ENCODE results near the gene HLA-B. TPM values are rescaled to one million over a fixed set of nuclear protein-coding genes. Genes with fewer than 3 reads are reported as not detected.
A peak's percentile ranks its signal among the peaks of the same experiment; 100 is the strongest.
"Not testable (repeated sequence)": the region's sequence is repeated elsewhere in the genome, so short reads cannot be mapped to it uniquely, and the experiment has no call there.

Gene HLA-B
- total RNA-seq, 1 donor from 2014 or later: 29.5 TPM

DNA sequence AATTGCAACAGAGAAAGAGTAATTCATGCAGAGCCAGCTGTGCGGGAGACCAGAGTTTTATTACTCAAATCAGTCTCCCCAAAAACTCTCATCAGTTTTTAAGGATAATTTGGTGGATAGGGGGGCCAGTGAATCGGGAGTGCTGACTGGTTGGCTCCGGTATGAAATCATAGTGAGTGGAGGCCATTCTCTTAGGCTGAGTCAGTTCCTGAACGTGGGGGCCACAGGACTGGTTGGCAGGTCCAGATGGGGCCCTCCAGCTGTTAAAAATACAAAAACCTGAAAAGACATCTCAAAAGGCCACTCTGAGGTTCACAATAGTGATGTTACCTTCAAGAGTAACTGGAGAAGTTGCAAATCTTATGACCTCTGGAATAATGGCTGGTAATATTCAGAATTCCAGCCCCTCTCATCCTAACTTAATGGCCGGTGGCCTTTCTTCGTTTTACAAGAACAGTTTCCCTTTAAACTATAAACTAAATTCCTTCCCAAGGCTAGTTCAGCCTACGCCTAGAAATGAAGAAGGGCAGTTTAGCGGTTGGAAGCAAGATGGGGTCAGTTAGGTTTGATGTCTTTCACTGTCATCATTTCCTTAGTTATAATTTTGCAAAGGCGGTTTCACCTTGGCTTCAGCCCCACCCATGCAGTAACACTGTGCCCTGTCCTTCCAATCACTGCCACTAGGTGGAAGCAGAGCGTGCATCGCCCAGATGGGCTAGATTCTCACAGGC is 39.6 kb upstream of the HLA-B start:
- Mint-ChIP-seq H3K4me3 (peak overlapping the region; percentile 81), H3K4me1 (peaks cover 28% of the 10 kb centered on the region), H3K9me3 (no peaks in the 10 kb centered on the region), H3K36me3 (ENCODE audit: low read depth) (no peaks in the 10 kb centered on the region), H3K27ac (ENCODE audit: unreplicated experiment) (no peak overlapping the region), H3K27me3 (ENCODE audit: low read depth) (peaks cover 15% of the 10 kb centered on the region)
- DNase-seq (ENCODE audit: low read depth, low spot score): peak; percentile 86
- TF ChIP-seq, protein P1, sequence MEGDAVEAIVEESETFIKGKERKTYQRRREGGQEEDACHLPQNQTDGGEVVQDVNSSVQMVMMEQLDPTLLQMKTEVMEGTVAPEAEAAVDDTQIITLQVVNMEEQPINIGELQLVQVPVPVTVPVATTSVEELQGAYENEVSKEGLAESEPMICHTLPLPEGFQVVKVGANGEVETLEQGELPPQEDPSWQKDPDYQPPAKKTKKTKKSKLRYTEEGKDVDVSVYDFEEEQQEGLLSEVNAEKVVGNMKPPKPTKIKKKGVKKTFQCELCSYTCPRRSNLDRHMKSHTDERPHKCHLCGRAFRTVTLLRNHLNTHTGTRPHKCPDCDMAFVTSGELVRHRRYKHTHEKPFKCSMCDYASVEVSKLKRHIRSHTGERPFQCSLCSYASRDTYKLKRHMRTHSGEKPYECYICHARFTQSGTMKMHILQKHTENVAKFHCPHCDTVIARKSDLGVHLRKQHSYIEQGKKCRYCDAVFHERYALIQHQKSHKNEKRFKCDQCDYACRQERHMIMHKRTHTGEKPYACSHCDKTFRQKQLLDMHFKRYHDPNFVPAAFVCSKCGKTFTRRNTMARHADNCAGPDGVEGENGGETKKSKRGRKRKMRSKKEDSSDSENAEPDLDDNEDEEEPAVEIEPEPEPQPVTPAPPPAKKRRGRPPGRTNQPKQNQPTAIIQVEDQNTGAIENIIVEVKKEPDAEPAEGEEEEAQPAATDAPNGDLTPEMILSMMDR (conservative IDR thresholded peaks at IDR 0.05): peak; percentile 77

DNA sequence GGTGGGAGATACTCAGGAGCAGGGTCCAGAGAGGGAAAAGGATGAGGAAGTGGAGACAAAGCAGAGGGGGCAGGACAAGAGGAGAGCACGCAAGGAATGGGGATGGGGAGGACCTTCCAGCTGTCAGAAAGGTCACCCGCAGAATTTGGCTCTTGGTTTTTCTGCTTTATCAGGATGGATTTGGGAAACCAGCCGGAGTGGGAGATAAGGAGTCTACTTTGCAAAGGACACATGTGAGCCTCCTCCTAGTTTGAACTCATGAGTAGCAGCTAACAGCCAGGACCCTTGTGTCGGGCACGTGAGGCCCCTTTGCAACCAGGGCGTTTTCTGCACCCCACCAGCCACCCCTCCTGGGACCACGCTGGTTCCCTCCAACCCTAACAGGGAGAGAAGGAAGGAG is 38.9 kb upstream of the HLA-B start:
- DNase-seq (ENCODE audit: low read depth, low spot score): no peak
- H3K9me3 Mint-ChIP-seq: no peaks in the 10 kb centered on the region
- TF ChIP-seq, protein P1 (conservative IDR thresholded peaks at IDR 0.05): no peak
- peaks cover 9% of the 10 kb centered on the region for H3K27me3 Mint-ChIP-seq (ENCODE audit: low read depth)
- no peak overlapping the region for H3K27ac Mint-ChIP-seq (ENCODE audit: unreplicated experiment)
- H3K4me3 Mint-ChIP-seq: no peak overlapping the region
- no peaks in the 10 kb centered on the region for H3K36me3 Mint-ChIP-seq (ENCODE audit: low read depth)
- peaks cover 21% of the 10 kb centered on the region for H3K4me1 Mint-ChIP-seq

DNA sequence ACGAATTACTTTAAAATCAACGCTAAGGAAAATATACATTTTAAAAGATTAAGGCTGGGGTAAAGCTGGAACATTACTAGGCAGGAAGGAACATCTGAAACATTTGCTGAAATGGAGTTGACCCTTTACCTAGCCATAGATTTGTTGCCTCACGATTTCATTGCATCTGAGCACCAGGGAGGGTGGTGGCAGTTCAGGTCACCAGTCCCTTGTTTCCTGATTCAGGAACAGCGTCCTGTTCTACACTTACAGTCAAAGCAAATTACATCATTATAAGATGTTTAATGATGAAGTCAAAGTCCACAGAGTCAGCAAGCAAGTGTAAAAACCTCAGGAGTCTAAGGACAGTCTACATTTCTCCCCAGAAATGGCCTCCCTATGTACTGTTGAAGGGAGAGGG is 37.4 kb upstream of the HLA-B start:
- Mint-ChIP-seq H3K27me3 (ENCODE audit: low read depth) (peaks cover 2% of the 10 kb centered on the region), H3K4me1 (peaks cover 14% of the 10 kb centered on the region), H3K4me3 (no peak overlapping the region), H3K27ac (ENCODE audit: unreplicated experiment) (no peak overlapping the region), H3K9me3 (no peaks in the 10 kb centered on the region), H3K36me3 (ENCODE audit: low read depth) (no peaks in the 10 kb centered on the region)
- DNase-seq (ENCODE audit: low read depth, low spot score): no peak
- TF ChIP-seq, protein P1 (conservative IDR thresholded peaks at IDR 0.05): no peak

DNA sequence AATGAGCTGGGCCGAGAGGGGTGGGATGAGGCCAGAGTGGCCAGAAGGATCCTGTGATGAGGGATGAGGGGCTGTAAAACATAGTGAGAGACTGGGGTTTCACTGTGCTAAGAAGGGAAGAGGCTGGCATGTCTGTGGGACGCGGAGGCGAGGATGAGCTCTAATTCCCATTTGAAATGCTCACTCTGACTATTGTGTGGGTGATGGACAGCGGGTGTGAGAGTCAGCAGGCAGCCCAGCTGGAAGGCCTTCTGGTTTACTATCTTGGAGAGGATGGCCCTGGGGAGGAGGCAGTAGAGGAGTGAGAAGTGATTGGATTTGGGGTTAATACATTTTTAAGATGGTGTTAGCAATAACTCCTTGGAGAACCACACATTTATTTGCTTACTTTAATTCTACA is 37.0 kb upstream of the HLA-B start:
- peak overlapping the region; percentile 15 for H3K4me3 Mint-ChIP-seq
- TF ChIP-seq, protein P1 (conservative IDR thresholded peaks at IDR 0.05): no peak
- no peaks in the 10 kb centered on the region for H3K9me3 Mint-ChIP-seq
- H3K27ac Mint-ChIP-seq (ENCODE audit: unreplicated experiment): peak overlapping the region; percentile 25
- peaks cover 2% of the 10 kb centered on the region for H3K27me3 Mint-ChIP-seq (ENCODE audit: low read depth)
- no peaks in the 10 kb centered on the region for H3K36me3 Mint-ChIP-seq (ENCODE audit: low read depth)
- H3K4me1 Mint-ChIP-seq: peaks cover 13% of the 10 kb centered on the region
- no peak for DNase-seq (ENCODE audit: low read depth, low spot score)

DNA sequence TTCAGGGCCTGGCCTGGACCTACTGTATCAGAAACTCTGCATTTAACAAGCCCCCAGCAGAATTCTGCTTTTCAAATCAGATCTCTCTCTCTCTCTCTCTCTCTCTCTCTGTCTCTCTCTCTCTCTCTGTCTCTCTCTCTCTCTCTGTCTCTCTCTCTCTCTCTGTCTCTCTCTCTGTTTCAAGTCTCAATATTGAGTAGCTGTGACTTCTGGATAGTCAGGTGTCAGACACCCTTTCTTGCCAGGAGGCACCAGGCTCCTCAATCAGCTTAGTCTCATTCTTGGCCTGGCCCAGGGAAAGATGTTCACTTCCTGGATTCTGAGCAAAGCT is 32.8 kb upstream of the HLA-B start:
- H3K4me3 Mint-ChIP-seq; DNase-seq (ENCODE audit: low read depth, low spot score); H3K9me3 Mint-ChIP-seq; H3K27me3 Mint-ChIP-seq (ENCODE audit: low read depth); H3K36me3 Mint-ChIP-seq (ENCODE audit: low read depth); H3K27ac Mint-ChIP-seq (ENCODE audit: unreplicated experiment): not testable (repeated sequence)
- peaks cover 30% of the 10 kb centered on the region for H3K4me1 Mint-ChIP-seq

DNA sequence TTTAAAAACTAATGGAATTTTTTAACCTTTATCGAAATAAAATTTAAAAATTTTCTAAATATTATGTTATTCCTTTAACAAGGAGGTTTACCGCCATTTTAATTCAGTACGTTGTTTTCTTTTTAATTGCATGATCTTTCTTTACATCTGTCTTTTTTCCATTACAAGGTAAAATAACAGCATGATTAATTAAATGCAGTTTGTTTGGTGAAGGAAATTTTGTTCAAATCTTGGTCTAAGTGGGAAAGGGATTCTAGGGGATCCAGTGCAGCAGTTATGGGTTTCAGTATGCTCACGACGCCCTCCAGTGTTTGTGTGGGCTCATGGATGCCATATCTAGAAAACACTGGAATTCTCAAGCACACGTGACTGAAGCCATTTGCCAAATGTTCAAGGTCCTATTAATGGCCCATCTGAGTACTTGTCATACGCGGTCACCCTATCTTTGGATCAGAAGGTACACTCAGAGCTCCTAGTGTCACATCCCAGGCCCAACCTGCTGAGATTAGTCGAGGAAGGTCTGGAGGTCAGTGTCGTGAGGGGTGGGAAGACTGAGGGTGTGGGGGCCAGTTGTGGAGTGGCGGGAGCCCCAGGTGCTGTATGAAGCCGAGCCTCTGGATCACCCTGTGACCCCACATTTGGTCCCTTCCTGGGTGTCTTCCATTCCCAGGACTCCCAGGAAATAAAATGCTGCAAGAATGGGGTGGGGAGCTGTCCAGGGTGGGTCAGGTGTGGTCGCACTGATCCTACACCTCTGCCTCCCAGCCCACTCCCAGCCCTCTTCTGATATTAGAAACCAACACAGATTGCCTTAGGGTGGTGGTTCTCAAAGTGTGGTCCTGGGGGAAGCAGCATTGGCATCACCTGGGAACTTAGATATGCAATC is 32.2 kb upstream of the HLA-B start:
- not testable (repeated sequence) for H3K9me3 Mint-ChIP-seq; DNase-seq (ENCODE audit: low read depth, low spot score); H3K27me3 Mint-ChIP-seq (ENCODE audit: low read depth); H3K4me3 Mint-ChIP-seq; H3K36me3 Mint-ChIP-seq (ENCODE audit: low read depth); H3K27ac Mint-ChIP-seq (ENCODE audit: unreplicated experiment)
- H3K4me1 Mint-ChIP-seq: peaks cover 30% of the 10 kb centered on the region

All from neural crest cell (in vitro differentiated cells).